Progenitor cell of endocrine pancreas (in vitro differentiated cells): ENCODE data around the gene L3MBTL3. TPM values are rescaled to one million over a fixed set of nuclear protein-coding genes. Genes with fewer than 3 reads are reported as not detected.
"Not testable (repeated sequence)": the region's sequence is repeated elsewhere in the genome, so short reads cannot be mapped to it uniquely, and the experiment has no call there.

ENCODE experiments used
- DNase-seq: peaks from one replicate; pipeline ENCODE4 v3.0.0; 2021; ENCODE audit warnings: low spot score; ENCODE audit not compliant: unreplicated experiment
- H3K27ac Mint-ChIP-seq: 2 replicates; pipeline ENCODE4 v1.8.0; 2021; ENCODE audit warnings: mild to moderate bottlenecking, moderate library complexity, mixed read lengths
- H3K27me3 Mint-ChIP-seq: 2 replicates; pipeline ENCODE4 v1.8.0; 2021; ENCODE audit warnings: mixed read lengths
- H3K36me3 Mint-ChIP-seq: 2 replicates; pipeline ENCODE4 v1.8.0; 2022; ENCODE audit warnings: mixed read lengths; ENCODE audit not compliant: insufficient read depth
- H3K4me1 Mint-ChIP-seq: 2 replicates; pipeline ENCODE4 v1.8.0; 2021; ENCODE audit warnings: low read depth, mixed read lengths
- H3K4me3 Mint-ChIP-seq: 2 replicates; pipeline ENCODE4 v1.8.0; 2021; ENCODE audit warnings: low read depth, mild to moderate bottlenecking, moderate library complexity, mixed read lengths
- H3K9me3 Mint-ChIP-seq: 2 replicates; pipeline ENCODE4 v1.8.0; 2021; ENCODE audit warnings: low read depth, mixed read lengths
- CTCF ChIP-seq: fragments of 200-600 bp; sonication (generic); IDR thresholded peaks from one replicate; pipeline ENCODE4 v1.5.0; 2021; ENCODE audit warnings: antibody characterized with exemption, mild to moderate bottlenecking; ENCODE audit not compliant: unreplicated experiment
- total RNA-seq: library from RNA; stranded (reverse); gene quantifications from 2 replicates; pipeline ENCODE4 v1.2.1, GENCODE V29; 2021

The L3MBTL3 gene
- total RNA-seq, 1 donor from 2014 or later, result 30.3 TPM

GRCh38 chr6:130111031-130111430 is 92.7 kb downstream of the L3MBTL3 start:
- DNase-seq, result no peak
- no peak overlapping the region for H3K4me3 Mint-ChIP-seq
- peaks cover 33% of the 10 kb centered on the region for H3K36me3 Mint-ChIP-seq
- H3K4me1 Mint-ChIP-seq, result peaks cover 2% of the 10 kb centered on the region
- no peak overlapping the region for H3K27ac Mint-ChIP-seq
- TF ChIP-seq CTCF, result no peak
- H3K9me3 Mint-ChIP-seq, result peaks cover 17% of the 10 kb centered on the region
- H3K27me3 Mint-ChIP-seq, result no peaks in the 10 kb centered on the region

- no peaks in the 10 kb centered on the region for H3K27me3 Mint-ChIP-seq
- no peak overlapping the region for H3K4me3 Mint-ChIP-seq
These were observed 94.9 kb downstream of the L3MBTL3 start for GRCh38 chr6:130113201-130113710.

GRCh38 chr6:130115036-130115435 is 96.7 kb downstream of the L3MBTL3 start:
- no peak for TF ChIP-seq CTCF
- Mint-ChIP-seq H3K4me1 (peaks cover 2% of the 10 kb centered on the region), H3K27ac (no peak overlapping the region), H3K27me3 (no peaks in the 10 kb centered on the region), H3K4me3 (no peak overlapping the region), H3K36me3 (peaks cover 11% of the 10 kb centered on the region), H3K9me3 (peaks cover 4% of the 10 kb centered on the region)
- no peak for DNase-seq

More at GRCh38 chr6:130113201-130113710, 94.9 kb downstream of the L3MBTL3 start:
- Mint-ChIP-seq H3K27ac (no peak overlapping the region), H3K9me3 (peaks cover 17% of the 10 kb centered on the region), H3K4me1 (peaks cover 2% of the 10 kb centered on the region), H3K36me3 (peaks cover 27% of the 10 kb centered on the region)
- no peak for DNase-seq
- no peak for TF ChIP-seq CTCF

- TF ChIP-seq CTCF, result no peak
- H3K4me3 Mint-ChIP-seq, result no peak overlapping the region
- DNase-seq, result no peak
- no peaks in the 10 kb centered on the region for H3K27me3 Mint-ChIP-seq
- H3K36me3 Mint-ChIP-seq, result peaks cover 6% of the 10 kb centered on the region
- H3K9me3 Mint-ChIP-seq, result no peaks in the 10 kb centered on the region
- H3K27ac Mint-ChIP-seq, result no peak overlapping the region
- H3K4me1 Mint-ChIP-seq, result peaks cover 2% of the 10 kb centered on the region
These were observed 97.9 kb downstream of the L3MBTL3 start for GRCh38 chr6:130116273-130116672.

- H3K9me3 Mint-ChIP-seq, H3K36me3 Mint-ChIP-seq: not testable (repeated sequence)
These were observed 98.9 kb downstream of the L3MBTL3 start for GRCh38 chr6:130117187-130117701.

GRCh38 chr6:130118236-130118635 is 99.9 kb downstream of the L3MBTL3 start:
- Mint-ChIP-seq H3K27ac (no peak overlapping the region), H3K9me3 (no peaks in the 10 kb centered on the region), H3K36me3 (peaks cover 5% of the 10 kb centered on the region), H3K4me1 (peaks cover 2% of the 10 kb centered on the region), H3K27me3 (no peaks in the 10 kb centered on the region), H3K4me3 (no peak overlapping the region)
- no peak for DNase-seq
- TF ChIP-seq CTCF, result no peak

More at GRCh38 chr6:130117187-130117701, 98.9 kb downstream of the L3MBTL3 start:
- H3K27me3 Mint-ChIP-seq, H3K4me3 Mint-ChIP-seq, DNase-seq, H3K27ac Mint-ChIP-seq, H3K4me1 Mint-ChIP-seq: not testable (repeated sequence)
